GM12878 (cell line): Measurements from ENCODE around the gene ASB4.

Source experiments
- GABPA ChIP-seq: IDR thresholded peaks from 2 replicates; pipeline ENCODE4 v1.6.1; 2014; ENCODE audit warnings: antibody characterized with exemption, low read depth, mild to moderate bottlenecking, inconsistent platforms
- IKZF1 ChIP-seq: fragments of 450-650 bp; conservative IDR thresholded peaks from 2 replicates; pipeline ENCODE4 v1.6.1; 2017; ENCODE audit warnings: antibody characterized with exemption, mild to moderate bottlenecking
- JUND ChIP-seq: IDR thresholded peaks from 2 replicates; pipeline ENCODE4 v1.6.1; 2012; ENCODE audit warnings: low read depth, mild to moderate bottlenecking, low read length, improper control_type of control experiment, moderate library complexity
- MYC ChIP-seq: IDR thresholded peaks from 2 replicates; pipeline ENCODE4 v1.6.1; 2011; ENCODE audit warnings: mild to moderate bottlenecking, low read length, moderate library complexity, inconsistent platforms; ENCODE audit not compliant: insufficient read depth, insufficient replicate concordance, insufficient read length, severe bottlenecking
- RCOR1 ChIP-seq: conservative IDR thresholded peaks from 2 replicates; pipeline ENCODE4 v1.6.1; 2012; ENCODE audit warnings: low read depth, low read length, improper control_type of control experiment
- SIX5 ChIP-seq: IDR thresholded peaks from 2 replicates; pipeline ENCODE4 v1.6.1; 2011; ENCODE audit warnings: mild to moderate bottlenecking, low read depth, low read length, moderate library complexity; ENCODE audit not compliant: severe bottlenecking
- TF ChIP-seq, protein P1 (sequence below): fragments of 450-650 bp; IDR thresholded peaks from 2 replicates; pipeline ENCODE4 v1.6.1; 2016; ENCODE audit warnings: mild to moderate bottlenecking

DNA sequence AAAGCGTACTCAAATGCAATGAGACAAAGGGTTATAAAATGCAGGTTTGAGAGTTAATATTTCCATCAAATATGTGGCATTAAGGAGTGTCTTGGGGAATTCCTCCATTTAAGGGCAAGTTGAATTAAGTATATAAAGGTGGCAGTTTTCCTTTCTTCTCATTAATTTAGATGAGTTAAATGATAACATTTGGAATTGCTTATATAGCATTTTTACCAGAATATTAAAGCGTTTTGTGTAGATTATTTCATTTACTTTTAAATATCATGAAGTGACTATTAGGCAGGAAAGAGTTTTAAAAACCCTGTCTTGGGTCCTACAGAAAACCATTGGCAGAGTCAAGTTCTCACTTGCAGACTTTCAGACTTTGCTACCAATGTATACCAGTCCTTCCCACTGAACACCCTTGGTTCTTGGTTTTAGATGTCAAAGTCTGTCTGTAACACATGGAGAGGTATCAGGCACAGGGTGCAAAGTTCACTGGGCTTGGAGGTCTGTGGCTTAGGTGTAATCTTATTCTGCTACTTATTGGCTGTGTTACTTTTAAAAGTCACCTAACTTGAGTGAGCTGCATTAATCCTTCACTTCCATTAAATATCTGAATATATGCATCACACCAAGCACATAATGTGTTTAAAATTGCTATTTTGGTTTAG is 51.0 kb downstream of the ASB4 start:
- TF ChIP-seq MYC (no peak), JUND (no peak), GABPA (no peak), IKZF1 (no peak), SIX5 (no peak), RCOR1 (no peak)
- TF ChIP-seq, protein P1, sequence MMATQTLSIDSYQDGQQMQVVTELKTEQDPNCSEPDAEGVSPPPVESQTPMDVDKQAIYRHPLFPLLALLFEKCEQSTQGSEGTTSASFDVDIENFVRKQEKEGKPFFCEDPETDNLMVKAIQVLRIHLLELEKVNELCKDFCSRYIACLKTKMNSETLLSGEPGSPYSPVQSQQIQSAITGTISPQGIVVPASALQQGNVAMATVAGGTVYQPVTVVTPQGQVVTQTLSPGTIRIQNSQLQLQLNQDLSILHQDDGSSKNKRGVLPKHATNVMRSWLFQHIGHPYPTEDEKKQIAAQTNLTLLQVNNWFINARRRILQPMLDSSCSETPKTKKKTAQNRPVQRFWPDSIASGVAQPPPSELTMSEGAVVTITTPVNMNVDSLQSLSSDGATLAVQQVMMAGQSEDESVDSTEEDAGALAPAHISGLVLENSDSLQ, result no peak
